CD4-positive, alpha-beta T cell treated with Interleukin-17A for 4 hours (primary cell): ENCODE measurements around the gene HPCAL1.

Source experiments
- DNase-seq: peaks from one replicate; pipeline ENCODE4 v3.0.0-alpha.2; 2020; ENCODE audit warnings: mixed read lengths

The HPCAL1 gene

DNA sequence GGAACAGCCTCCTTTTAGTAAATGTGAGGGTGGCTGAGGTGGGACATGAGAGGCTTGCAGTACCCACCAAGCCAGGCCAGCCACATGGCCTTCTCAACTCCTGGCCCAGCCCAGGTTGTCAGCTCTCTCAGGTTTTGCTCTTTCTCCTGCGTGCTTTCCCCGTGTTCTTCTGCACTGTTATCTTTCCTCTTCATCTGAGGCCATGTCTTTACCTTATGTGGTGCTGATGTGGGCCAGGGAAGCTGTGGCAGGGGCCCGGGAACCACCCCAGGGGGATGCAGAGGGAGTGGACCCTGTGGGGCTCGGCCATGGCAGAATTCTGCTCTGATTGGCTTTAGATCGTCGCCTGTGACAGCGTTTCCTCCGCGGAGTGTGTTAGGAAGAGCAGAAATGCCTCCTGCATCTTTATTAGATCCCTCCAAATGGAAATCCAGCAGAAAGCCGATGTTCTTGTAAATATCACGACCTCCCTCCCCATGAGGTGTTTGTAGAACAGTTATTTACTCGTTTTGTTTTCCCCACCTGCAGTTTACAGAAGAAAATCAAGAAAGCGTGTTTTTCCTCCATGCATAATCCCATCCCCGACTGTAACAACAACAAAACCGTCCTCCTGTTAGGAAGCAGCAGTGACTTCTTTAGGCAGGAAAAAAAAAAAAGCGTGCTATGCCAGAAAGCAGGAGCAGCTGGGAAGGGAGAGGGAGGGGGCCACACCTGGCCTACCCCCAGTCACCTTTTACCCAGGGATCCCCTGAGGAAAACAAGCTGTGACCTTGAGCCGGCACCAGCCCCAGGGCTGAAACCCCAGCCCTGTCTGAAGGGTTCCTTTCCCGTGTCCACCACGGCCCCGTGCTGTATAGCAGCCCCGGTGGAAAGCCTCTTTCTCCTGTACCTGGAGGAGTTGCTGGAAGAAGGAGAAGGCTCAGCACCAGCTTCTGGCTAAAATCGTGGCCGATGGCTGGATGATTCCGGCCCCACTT lies 54.8 kb downstream of the HPCAL1 start:
- DNase-seq = no peak

DNA sequence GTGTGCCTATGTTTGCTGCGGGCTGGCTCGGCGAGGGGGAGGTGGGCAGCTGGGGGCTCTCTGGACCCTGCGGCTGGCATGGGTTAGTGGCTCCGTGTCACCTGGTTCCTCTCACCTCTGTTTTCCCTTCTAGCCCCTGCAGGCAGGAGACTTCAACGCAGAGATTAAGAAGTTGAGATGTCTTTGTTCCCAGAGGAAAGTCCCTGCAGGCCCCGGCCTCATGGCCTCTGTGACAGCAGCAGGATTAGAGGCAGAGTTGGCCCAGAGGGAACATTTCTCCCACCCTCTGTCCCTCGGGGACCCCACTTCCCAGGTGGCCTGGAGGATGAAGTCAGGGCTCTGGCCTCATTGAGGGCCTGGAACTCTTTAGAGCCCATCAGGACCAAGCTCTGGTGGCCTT lies 56.5 kb downstream of the HPCAL1 start:
- DNase-seq = no peak

DNA sequence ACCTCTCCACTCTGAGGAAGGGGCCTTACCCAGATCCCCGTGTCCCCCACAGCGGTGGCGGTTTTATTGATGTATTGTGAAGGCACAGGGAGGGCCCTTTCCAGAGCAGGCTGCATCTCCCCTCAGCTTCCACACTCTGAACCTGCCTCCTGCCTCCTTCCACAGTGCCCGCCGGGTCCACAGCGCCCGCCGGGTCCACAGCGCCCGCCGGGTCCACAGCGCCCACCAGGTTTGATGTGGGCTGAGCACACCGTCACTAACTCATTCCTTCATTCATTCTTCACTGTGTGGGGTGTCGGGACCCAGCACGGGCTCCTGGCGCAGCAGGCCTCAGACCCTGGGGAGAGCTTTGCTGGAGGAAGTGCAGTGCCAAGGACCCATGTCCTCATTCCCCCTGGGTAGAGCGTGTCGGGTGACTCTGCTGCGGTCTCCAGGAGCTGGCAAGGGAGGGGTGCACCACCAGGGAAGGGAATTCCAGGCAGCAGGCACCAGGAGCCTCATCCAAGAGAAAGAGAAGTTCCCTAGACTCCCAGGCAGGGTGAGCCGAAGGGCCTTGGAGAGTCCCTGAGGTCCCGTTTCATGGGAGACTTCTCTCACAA lies 57.1 kb downstream of the HPCAL1 start:
- no peak for DNase-seq

DNA sequence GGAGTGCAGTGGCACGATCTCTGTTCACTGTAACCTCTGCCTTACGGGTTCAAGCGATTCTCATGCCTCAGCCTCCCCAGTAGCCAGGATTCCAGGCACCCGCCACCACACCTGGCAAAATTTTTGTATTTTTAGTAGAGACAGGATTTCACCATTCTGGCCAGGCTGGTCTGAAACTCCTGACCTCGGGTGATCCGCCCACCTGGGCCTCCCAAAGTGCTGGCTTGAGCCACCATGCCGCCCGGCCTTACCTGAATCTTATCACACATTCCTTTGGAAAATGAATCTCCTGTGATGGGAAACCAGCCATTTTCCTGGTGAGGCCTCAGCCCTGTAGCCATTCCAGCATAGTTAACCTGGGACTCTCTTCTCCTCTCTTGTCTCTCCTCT lies 57.8 kb downstream of the HPCAL1 start:
- no peak for DNase-seq

DNA sequence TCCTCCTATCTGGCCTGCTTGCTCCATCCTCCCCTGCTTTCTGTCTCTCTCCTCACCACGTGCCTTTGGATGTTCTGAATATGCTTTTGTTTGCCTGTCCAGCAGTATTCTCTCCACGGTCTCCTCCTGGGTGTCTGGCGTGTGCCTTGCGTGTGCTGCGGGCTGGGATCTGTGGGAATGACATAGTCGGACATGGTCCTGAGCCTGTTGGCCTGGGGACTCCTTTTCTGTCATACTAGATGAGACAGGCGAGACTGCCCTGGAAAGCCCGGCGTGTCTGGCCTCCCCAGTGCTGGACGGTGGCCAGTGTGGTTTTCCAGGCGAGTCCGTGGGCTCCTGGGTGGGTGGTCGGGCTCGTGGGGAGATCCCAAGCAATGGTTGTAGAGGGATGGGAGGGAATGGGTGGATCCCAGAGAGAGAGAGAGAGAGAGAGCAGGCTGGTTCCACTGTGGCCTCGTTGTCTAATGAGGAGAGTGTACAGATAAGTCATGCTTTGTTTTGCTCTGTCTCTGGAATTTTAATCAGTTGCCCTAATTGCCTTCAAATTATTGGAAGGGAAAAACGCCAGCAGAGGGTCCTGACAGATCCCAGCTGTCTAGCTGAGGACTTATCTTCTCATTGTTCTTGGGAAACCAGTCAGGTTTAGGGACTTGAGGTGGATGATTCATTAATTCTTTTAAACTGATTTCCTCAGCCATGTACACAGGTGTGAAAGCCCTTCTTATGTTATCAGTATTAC lies 58.3 kb downstream of the HPCAL1 start:
- DNase-seq = no peak

DNA sequence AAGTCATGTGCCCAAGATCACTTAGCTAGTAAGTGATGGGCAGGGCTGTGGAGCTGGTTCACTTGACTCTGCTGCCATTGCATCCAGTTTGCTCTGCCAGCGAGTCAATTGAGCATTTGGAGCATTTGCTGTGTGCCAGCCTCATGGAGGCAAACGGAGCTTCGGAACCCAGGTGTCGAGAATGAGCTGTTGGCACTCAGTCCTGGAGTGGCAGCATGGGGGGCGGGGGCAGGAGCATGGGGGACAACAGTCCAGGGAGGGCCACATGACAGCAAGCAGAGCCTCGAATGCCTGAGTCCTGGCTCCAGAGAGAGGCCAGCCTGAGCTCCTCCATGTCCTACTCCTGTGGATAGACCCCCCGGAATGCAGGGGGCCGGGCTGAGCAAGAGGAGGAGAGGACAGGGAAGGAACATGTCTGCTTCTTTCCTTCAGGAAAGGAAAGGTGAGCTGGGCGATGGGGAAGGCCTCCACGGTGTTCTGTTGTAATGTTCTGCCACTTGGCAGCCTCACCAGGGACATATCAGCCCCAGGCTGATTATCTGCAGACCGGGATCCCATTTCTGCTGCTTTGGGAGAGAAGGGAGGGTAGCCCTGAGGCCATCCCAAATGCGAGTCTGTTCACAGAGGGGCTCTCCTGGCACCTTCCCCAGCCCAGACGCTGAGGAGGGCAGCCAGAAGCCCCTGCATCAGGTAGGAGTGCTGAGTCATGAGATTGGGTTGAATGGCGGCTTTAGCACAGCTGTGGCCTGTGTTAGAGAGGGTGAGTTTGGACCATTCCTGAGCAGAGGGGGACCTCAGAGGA lies 59.6 kb downstream of the HPCAL1 start:
- DNase-seq = no peak

DNA sequence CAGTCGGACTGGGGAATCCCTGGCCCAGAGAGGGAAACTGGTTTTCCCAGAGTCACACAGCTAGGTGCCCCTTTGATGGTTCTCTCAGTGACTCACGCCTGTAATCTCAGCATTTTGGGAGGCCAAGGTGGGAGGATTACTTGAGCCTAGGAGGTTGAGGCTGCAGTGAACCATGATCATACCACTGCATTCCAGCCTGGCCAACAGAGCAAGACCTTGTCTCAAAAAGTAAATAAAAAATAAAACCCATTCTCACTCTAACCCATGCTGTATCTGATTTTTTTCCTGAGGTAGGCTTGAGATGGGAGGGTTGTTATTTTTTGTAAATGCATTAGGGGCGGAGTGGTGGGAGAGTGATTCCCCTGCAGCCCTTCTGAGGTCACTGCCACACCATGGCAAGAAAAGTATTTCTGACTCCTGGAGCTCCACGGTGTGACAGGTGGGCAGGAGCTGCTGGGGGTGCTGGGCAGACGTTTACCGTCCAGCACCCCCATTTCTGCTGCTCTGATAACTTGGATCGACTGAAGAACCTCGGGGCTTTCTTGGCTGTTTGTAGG lies 60.3 kb downstream of the HPCAL1 start:
- no peak for DNase-seq

DNA sequence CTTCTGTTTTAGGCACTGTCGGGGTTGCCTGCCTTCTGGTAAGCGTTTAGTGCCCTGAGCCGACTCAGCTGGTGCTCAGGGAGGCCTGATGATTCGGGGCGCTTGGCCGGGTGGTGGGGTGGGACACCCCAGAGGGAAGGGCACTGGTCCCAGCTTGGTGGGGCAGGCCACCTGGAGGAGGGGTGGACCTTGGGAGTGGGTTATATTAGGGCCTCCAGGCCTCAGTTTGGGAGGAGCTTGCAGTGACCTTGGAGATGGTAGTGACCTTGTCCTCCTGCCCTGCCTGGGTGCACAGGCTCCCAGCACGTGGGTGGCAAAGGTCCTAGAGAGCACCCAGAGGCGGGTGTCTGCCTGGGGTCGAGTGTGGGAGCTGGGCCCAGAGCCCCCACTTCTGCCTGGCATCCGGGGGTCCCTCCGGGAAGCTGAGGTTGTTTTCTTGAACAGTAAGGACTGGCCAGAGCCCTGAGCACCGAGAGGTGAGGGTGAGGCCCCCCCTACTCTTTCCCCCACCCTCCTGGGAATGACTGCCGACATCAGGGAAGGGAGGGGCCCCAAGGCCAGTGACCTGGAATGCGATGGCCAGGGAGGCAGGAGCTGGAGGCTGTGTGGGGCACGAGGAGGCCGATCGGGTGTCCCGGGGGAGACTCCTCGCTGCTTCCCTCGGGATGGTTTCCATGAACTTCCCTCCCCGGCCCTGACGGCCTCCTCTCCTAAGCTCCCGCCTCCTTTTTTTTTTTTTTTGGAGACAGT lies 61.3 kb downstream of the HPCAL1 start:
- DNase-seq = no peak

DNA sequence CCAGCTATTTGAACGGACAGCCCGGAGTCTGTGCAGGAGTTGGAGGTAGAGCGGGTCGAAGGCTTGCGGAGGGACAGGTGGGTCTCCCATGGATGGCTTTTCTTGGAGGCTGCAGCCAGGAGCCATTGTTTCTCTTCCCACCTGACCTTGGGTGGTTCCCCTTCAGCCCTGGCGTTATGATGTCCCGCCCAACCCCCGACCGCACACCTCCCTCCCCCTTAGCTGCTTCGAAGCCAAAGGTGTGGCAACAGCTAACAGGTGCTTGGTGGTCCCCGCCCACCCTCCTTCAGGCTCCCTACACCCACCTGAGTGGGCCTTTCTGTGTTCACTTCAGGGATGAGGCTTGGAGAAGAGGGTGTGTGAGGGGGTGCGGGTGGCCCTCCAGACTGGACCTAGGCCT lies 62.7 kb downstream of the HPCAL1 start:
- no peak for DNase-seq

DNA sequence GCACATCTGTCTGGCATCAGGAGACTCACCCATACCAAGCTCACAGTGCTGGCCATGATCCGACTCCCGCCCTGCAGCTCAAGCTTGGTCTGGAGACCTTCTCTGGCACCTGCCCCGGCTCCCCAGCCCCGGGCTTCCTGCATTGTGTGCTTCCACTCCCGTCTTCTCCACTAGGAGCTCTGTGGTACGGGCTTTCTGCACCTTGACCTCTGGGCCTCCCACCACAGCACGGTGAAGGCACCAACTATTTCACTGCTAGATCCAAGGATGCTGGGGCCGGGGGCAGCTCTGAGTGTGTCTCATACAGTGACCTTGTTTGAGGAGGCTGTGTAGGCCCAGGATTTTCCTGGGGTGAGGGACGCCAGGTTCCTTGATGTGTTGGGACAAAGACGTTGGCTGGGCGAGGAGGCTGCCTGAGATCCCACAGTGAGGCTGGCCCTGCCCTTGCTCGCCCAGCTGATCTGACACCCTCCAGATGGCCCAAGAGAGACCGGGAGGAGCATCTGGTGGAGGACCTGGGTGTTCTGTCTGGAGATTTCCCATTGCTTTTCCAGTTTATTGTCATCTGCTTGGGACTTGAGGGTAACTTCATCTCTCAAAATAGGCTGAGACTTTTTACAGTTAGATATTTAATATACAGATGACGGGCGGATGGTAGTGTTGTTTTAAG lies 64.0 kb downstream of the HPCAL1 start:
- no peak for DNase-seq

DNA sequence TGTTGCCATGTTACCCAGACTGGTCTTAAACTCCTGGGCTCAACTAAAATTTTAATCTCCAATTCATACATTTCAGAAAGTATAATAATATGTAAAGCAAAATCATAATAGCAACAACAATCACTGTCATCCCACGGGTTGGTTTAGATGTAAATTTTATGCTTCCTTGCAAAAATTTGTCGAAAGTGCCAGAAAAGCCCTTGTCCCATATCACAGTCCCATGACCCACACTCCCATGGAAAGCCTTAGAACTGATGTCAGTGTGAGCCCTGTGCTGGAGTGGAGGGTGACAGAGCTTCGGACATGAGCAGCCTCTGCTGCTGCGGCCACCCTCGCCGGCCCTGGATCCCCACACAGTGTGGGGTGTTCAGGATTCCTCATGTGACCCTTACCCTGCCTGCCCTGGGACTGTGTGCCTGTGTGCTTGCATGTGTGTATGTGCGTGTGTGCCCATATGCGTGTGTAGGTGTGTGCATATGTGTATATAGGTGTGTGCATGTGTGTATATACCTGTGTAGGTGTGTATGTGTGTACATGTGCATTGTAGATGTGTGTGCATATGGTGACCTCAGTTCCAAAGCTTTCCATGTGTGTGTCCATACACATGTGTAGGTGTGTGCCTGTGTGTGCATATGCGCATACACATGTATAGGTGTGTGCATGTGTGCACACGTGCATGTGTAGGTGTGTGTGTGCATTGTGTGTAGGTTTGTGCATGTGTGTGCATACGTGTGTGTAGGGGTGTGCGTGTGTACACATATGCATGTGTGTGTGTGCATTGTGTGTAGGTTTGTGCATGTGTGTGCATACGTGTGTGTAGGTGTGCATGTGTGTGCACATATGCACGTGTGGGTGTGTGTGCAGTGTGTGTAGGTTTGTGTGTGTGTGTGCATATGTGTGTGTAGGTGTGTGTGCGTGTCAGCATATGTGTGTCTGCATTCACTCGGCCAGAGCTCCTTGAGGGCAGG lies 65.1 kb downstream of the HPCAL1 start:
- no peak for DNase-seq

DNA sequence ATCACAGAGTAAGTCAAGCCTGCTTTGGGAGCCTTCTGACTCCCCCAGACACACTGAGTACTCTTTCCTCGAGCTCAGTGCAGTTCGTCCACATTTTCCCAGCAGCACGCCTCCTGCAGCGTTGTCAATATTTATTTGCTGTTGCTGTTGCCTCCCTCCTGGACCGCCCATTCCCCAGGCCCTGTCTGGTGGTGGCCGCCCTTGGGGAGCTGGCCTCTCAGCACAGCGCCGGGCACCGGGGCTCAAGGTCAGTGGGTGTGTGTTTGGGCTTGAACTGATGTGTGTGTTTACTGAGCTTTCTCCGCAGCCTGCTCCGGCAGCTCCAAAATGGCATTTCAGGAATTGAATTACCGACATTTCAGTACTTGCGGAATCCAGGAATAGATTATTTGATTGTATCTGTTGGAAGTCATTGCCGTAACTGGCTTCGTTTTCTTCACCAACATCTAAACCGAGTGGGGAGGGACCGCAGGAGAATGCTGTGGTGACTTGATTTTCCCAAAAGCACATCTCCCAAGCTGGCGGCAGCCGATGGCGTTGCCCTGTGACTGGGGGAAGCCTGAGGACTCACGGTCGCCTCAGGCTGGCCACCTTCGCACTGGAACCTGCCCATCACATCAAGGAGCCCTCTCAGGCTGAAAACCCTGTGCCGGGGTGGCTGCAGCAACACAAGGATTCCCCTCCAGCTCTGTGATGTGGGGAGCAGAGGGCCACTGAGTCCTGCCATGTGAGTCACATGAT lies 66.0 kb downstream of the HPCAL1 start:
- DNase-seq = no peak

DNA sequence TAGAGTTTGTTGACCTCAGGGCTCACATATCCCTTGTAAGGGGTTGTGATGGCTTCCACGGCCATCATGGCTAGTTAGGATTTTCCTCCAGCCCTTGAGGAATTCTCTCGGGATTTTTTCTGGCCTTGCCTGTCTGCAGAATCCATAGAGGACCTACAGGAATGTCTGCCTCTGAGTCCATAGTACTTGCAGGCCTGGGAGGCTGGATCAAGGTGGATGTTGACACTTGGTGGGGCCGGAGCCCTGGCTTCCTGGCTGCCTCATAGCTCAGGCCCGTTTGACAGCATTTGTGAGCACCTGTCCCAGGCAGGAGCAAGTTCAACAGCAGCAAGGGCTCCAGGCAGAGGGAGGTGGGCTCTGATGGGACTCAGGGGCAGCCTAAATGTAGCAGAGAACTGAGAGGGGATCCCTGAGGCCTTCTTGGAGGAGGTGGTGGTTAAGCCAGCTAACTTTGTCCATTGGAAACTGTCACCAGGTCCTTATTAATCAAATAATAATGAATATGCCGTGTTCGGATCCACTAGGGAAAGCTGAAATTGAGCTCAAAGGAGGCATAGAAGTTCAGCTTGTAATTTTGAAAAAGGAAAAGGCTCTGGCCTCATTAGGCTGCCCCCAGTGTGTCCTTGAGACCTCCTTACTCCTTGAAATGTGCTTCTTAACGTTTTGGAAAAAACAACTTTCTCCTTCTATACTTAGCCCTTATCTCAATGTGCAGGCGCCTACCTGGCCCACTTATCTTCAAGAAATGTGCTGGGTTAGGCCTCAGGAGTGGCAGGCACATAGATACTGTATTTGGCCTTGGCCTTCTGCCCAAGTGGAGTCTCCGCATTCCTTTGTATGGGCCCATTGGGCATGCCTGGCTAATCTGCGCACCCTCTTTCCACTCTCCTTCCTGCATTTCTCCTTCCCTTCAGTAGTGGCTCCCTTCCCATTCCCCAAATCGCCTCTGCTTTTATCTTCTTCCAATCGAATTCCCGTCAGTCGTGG lies 66.9 kb downstream of the HPCAL1 start:
- no peak for DNase-seq

DNA sequence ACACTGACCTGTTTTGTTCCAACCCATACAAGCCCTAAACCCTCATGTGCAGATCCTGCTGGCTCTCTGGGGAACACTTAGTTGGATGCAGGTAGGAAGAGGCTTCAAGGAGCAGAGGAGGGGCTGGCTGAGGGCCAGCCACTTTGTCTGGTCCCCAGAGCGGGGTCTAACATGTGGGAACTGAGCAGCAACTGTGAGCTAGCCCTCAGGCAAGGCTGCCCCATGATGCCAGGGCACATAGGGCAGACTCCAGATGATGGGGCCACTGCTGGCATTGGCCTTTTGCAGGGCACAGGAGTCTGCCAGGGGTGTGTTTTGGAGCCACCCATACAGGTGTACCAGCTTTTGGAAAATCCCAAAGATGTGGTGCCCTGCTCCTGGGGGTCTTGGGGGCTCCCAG lies 67.7 kb downstream of the HPCAL1 start:
- DNase-seq = no peak

DNA sequence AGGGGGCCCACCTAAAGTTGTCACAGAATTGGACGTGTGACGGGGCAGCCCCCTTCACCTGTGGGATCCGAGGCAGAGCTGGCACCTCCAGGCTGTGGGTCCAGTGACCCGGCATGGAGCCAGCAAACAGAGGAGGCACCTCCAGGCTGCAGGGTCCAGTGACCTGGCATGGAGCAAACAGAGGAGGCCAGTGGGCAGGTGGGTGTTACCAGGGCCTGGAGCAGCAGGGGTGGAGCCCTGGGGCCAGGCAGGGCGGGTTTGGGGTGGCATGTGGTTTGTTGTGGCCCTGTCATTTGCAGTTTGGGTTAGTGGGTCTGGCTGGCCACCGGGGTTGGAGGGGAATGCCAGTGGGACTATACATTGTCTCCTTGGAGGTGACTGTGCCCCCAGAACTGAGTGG lies 68.2 kb downstream of the HPCAL1 start:
- DNase-seq = no peak

DNA sequence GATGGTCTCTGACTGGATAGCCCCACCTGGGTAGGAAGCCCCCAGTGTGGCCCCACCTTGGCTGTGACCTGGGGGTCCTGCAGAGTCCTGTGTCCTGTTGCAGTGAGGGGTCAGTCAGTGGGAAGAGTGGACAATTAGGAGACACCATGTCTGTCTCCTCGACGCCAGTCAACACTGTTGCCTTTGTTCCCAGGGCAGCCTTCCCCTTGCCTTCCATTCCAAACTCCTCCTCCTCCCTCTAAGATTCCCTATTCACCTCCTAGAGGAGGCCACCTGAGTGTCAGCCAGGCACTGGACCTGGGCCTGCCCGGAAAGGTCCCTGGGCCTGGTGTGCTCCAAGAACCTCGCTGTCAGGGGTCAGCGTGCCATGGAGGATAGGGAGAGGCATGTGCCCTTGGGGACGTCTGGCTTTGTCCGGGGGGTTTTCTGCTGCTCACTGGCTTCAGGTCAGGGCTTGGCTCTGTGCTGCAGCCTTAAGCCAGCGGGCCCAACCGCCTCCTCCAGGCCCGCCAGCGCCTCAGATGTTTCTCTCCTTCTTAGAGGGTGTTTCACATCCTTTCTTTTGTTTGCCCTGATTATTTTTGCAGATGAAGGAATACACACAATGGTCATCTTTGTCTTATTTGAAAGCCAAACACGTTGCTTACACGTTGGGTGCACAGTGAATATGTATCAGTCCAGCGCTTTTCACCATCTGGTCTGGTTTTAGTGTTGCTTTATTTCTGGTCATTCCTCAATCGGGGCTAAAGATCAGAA lies 68.9 kb downstream of the HPCAL1 start:
- no peak for DNase-seq

DNA sequence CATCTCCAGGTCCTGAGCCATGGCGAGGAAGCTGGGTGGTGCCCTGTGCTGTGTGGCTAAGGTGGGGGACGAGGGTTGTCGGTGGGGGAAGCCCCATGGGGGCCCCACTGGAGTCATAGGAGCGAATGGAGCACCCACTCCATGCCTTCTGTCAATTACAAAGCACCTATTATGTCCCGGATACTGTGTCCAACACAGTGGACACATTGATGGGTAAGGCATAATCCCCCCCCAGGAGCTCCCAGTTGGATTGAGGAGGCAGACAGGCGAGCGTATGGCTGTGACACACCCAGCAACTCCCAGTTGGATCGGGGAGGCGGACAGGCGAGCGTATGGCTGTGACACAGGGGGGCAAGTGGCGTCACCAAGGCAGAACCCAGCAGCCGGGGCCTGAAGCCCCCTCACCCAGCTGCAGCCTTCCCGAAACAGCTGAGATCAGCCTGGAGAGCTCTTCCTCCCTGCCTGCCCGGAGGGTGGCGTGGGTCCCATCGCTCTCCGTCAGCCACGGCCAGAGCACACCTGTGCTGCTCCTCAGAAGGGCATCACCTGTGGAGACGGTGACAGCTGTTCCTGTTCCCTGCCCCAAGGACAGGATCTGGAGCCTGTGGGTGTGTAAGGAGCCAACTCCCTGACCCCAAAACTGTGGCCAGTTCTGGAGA lies 69.6 kb downstream of the HPCAL1 start:
- no peak for DNase-seq
